M059J (cell line): ENCODE results near the gene DERL2. TPM values are rescaled to one million over a fixed set of nuclear protein-coding genes. Genes with fewer than 3 reads are reported as not detected.

Experiments used
- DNase-seq: peaks from one replicate; pipeline ENCODE4 v3.0.0-alpha.2; 2012; ENCODE audit warnings: low read depth
- total RNA-seq: library from RNA; depleted of rRNA; stranded (reverse); fragments of >200 nt; shearing (Covaris generic); gene quantifications from 2 replicates; pipeline ENCODE4 v1.2.3, GENCODE V29; 2014

DERL2 gene
- total RNA-seq, 1 experiment from 2014 or later = 77.8 TPM

GRCh38 chr17:5501685-5502084 is 15.7 kb upstream of the DERL2 start:
- no peak for DNase-seq

DNA sequence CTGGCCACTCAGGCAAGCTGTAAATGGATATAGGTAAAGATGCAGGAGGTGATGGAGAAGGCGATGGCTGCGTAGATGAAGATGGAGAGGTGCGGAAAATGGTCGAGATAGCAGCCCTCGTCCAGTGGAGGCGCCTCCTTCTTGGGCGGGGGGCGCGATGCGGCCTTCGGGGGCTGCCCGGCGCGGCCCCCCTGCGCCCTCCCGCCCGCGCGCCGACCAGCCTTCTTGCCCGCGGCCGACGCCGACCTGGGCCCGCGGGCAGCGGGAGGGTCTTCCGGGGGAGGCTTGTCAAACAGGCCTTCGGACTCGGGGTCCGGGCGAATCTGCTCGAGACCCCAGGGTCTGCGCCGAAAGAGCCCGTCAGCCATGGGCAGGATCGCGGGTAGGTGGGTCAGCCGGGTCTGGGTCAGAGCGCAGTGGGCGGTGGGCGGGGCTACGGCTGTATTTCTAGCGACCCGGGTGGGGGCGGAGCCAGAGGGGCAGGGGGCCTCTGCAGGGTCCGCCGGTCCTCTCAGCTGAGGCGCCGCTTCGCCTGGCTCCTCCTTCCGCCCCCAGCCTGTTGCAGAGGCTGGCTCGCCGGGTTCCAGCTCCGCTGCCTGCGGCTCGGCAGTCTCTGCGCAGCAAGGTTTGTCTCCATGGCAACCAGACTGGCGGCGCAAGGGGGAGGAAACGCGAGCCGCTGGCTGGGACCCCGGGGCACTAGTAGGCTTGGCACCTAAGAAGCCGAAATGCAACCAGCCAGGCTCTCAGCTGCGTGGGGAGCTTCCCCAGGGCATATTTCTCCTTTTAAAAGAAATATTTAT is 14.8 kb upstream of the DERL2 start:
- DNase-seq = peak; percentile 83

- DNase-seq = no peak
Observed at GRCh38 chr17:5500247-5500588, 14.2 kb upstream of the DERL2 start.

- no peak for DNase-seq
Observed at GRCh38 chr17:5499476-5500231, 13.7 kb upstream of the DERL2 start.

DNA sequence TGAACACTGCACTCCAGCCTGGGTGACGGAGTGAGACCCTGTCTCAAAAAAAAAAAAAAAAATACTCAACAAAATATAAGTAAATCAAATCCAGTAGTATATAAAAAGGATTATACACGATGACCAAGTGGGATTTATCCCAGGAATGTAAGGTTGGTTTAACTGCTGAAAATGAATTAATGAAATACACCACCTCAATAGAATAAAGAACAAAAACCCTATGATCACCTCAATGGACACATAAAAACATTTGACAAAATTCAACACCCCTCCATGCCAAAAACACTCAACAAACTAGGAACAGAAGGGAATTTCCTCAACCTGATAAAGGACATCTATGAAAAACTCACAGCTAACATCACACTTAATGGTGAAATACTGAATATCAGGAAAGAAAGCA is 7.0 kb upstream of the DERL2 start:
- no peak for DNase-seq

DNA sequence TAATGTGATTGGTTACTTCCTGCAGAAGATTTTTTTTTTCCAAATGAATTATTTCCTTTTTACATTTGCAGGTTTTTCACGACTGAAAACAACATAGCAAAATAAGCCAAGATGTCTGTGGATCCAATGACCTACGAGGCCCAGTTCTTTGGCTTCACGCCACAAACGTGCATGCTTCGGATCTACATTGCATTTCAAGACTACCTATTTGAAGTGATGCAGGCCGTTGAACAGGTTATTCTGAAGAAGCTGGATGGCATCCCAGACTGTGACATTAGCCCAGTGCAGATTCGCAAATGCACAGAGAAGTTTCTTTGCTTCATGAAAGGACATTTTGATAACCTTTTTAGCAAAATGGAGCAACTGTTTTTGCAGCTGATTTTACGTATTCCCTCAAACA is 2.8 kb upstream of the DERL2 start:
- no peak for DNase-seq

- DNase-seq = peak; percentile 99
Observed at GRCh38 chr17:5486206-5487124, 487 bp upstream of the DERL2 start, which contains the start of gene MIS12. TSS of gene MIS12 (plus strand) at chr17:5486566. CDS start at chr17:5488863, 2,297 bp downstream.

DNA sequence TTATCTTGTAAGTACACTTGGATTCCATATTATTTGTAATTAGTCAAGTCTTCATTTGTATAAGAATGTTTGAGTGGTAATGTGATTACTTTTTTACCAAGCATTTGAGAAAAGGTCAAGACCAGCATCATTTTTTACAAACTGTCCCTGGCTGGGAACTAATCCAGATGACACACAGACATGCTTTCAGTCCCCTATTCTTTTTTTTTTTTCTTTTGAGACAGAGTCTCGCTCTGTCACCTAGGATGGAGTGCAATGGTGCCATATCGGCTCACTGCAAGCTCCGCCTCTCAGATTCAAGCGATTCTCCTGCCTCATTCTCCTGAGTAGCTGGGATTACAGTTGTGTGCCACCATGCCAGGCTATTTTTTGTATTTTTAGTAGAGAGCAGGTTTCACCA is 4.5 kb downstream of the DERL2 start:
- DNase-seq = no peak

- no peak for DNase-seq
Observed at GRCh38 chr17:5480962-5481361, 5.0 kb downstream of the DERL2 start.

GRCh38 chr17:5478992-5479391 is 7.0 kb downstream of the DERL2 start:
- no peak for DNase-seq

DNA sequence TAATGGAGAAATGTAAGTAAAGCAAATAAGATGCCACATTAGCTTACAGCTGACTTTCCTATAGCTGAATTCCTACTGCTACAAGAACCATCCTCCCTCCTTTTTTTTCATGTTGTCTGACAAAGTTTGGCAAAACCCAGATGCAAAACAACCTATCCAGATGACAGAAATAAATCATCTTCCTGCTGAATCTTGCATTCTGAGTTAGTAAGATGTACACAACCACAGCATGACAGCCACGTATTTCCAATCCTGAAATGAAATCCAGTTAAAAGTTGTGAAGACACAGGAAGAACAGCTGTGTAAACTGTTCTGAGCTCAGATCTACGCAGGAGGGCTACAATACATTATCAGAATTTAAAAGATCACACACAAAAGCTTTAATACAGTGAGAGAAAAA is 12.1 kb downstream of the DERL2 start:
- no peak for DNase-seq

DNA sequence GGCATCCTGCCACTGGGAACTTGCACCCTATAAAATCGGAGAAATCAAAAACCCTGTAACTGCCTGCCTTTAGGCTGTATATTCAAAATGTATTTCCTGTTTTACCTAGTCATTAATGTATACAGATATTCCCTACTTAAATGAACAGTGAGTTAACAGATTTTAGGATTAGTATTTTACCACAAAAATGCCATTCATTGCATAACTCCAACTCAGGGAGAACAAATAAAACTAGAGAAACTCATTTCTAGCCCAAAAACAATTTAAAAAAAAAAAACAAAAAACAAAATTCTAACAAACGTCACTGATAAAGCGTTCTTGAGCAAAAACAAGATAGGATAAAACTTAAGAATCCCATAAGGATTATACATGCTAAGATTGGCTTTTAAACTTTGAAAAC is 13.5 kb downstream of the DERL2 start:
- DNase-seq = no peak

DNA sequence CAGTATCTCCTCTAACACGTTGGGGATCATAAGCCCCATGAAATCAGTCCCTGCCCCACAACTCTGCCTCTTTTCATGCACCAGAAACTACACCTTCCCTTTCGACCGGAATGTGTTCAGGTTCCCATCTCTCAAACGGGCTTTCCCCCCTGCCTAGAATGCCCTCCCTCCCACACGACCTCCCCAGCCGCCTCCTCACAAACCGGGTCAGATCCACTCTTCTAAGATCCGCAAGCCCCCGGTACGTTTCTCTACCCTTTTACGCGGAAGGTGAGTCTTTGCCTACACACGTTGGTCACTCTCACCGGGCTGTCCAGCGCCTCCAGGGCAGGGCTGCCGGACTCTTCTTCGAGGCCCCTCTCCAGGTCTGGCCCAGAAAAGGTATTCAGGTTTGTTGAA is 17.9 kb downstream of the DERL2 start:
- DNase-seq = no peak

GRCh38 chr17:5467416-5467815 is 18.6 kb downstream of the DERL2 start:
- peak; percentile 1 for DNase-seq

GRCh38 chr17:5466295-5466694 is 19.7 kb downstream of the DERL2 start:
- DNase-seq = no peak

DNA sequence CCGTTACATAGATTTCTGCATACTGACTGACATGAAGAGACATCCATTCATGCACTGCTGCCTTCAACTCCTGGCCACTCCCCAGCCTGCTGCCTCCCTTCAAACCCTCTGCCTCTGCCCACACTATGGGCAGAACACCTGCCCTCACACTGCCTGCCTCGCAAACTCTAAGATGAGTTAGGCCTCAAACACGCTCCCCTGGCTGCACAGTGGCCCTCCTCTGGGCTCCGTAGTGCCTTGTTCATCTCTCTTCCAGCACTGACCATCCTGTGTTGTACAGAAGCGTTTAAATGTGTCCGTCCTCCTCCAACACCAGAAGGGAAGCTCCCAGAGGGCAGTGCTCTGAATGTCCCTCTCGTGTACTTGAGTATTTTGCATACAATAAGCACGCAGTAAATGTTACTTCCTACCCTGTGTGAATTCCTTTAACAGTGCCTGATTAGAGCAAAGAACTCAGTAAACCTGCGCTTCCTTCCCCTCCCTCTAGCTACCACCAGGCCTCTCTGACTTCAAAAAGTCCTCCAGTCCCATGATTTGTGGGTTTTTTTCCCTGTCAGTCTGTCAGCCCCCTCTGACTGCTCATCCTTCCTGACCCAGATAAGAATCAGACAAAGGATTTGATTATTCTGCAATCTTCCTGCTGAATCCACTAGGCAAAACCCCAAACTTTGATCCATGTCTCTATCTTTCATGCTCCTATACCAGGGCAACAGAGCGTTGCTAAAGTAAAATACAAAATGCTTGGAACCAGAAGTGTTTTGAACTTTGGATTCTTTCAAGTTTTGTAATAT is 21.1 kb downstream of the DERL2 start:
- no peak for DNase-seq

DNA sequence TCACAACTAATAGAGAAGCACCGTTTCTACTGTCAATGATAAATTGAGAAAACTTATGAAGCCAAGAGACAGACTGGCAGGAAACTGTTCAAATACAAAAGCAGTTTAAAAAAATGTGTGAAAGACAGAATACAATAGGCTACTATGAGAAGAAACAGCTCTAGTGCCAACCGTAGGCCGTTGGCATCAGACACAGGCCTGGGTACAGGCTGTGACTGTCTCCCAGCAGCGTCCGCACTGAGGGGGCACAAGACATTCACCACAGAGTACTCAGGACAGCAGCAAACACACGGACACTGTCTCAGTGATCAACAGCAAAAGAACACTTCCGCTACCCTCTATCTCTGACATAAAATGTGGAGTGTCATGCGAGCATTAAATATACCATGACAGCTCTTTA is 39.2 kb downstream of the DERL2 start:
- no peak for DNase-seq

DNA sequence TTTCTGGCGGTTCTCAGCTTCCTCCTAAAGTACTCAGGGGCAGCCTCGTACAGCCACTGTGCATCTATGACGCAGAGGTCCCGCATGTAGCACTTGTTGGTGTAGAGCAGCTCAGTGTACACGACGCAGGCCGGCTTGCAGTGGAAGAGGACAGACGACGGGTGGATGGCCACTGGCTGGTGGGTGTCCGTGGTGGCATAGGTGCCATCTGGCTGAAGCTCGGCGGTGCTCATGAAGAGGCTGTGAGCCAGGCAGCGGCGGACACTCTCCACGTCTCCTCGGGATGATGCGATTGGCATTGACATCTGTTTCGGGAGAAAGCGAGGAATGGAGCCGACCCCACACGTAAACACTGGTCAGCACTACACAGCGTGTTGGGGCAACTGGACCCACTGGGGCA is 41.8 kb downstream of the DERL2 start:
- no peak for DNase-seq

GRCh38 chr17:5443728-5444127 is 42.2 kb downstream of the DERL2 start:
- DNase-seq = no peak

DNA sequence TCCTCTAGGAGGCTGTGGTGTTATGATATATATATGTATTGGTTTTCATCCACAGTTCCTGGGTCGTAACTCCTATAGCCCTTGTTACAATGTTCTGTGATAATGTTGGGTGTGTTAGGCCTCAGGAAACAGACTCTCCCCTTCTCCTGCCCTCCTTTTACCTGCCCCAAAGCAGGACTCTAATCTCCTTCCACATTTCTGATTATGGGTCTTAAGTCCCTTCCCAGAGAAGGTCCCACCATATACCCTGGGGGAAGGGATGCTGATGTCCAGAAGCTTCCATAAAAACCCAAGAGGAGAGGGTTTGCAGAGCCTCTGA is 46.6 kb downstream of the DERL2 start:
- no peak for DNase-seq

GRCh38 chr17:5438716-5439445 is 47.1 kb downstream of the DERL2 start, which contains the start of gene C1QBP:
TSS of gene C1QBP (minus strand) at chr17:5439155. CDS start at chr17:5439073, 82 bp downstream.
- peak; percentile 87 for DNase-seq
